Testis (tissue), 2 donors: ENCODE measurements around the gene C10orf105.

Experiments used
- POLR2A ChIP-seq: fragments of 450-650 bp; IDR thresholded peaks from one replicate; pipeline ENCODE4 v1.6.1; 2017; ENCODE audit warnings: antibody characterized with exemption, mild to moderate bottlenecking, moderate library complexity
- TF ChIP-seq, protein P1 (sequence below), 3 experiments: fragments of 450-650 bp in 2 of 3; fragments of 200-600 bp in 1 of 3; sonication (generic) in 1 of 3; IDR thresholded peaks; one replicate each; pipeline ENCODE4 v1.5.1; 2016 to 2019; ENCODE audit warnings: antibody characterized with exemption in 3 of 3, mild to moderate bottlenecking in 2 of 3, moderate library complexity in 1 of 3

DNA sequence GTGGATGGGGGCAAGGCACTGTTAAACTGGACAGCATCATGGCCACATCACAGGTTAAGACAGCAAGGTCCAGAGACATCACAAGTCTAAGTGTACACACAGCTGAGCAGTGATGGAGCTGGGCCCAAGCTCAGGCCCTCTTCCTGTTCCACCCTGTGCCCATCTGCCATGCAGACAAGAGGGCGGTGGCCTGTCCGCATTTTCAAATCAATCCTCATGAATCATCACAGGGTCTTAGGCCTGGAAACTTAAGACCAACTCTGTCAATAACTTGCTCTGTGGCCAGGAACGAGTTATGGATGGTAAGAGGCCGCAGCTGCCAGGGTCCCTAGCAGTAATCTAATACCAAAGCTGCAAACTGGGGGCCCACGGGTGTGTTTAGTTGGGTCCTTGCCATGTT is 3.2 kb downstream of the C10orf105 start:
- TF ChIP-seq POLR2A, result no peak
- TF ChIP-seq, protein P1, sequence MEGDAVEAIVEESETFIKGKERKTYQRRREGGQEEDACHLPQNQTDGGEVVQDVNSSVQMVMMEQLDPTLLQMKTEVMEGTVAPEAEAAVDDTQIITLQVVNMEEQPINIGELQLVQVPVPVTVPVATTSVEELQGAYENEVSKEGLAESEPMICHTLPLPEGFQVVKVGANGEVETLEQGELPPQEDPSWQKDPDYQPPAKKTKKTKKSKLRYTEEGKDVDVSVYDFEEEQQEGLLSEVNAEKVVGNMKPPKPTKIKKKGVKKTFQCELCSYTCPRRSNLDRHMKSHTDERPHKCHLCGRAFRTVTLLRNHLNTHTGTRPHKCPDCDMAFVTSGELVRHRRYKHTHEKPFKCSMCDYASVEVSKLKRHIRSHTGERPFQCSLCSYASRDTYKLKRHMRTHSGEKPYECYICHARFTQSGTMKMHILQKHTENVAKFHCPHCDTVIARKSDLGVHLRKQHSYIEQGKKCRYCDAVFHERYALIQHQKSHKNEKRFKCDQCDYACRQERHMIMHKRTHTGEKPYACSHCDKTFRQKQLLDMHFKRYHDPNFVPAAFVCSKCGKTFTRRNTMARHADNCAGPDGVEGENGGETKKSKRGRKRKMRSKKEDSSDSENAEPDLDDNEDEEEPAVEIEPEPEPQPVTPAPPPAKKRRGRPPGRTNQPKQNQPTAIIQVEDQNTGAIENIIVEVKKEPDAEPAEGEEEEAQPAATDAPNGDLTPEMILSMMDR (IDR thresholded peaks at IDR 0.05), result no peak
